Activated CD4-positive, alpha-beta memory T cell treated with anti-CD3 and anti-CD28 coated beads for 36 hours (primary cell): ENCODE data around the gene GTF3C1. TPM values are rescaled to one million over a fixed set of nuclear protein-coding genes. Genes with fewer than 3 reads are reported as not detected.

Source experiments
- CTCF ChIA-PET: fragments of 350-600 bp; sonication (Branson Sonifier 250); formaldehyde crosslinking; loops from one replicate; lab custom pipeline; 2021; ENCODE audit warnings: antibody characterized with exemption, inconsistent platforms; lab: Charles Lee
- POLR2A ChIA-PET: fragments of 350-600 bp; sonication (Branson Sonifier 250); formaldehyde crosslinking; loops from one replicate; lab custom pipeline; 2021; ENCODE audit warnings: antibody characterized with exemption; lab: Charles Lee
- DNase-seq: peaks from one replicate; pipeline ENCODE4 v3.0.0-alpha.2; 2020
- H3K27ac Mint-ChIP-seq: one replicate; pipeline ENCODE4 v1.8.0; 2021; ENCODE audit warnings: mixed read lengths
- H3K27me3 Mint-ChIP-seq: one replicate; pipeline ENCODE4 v1.8.0; 2021; ENCODE audit warnings: mixed read lengths
- H3K36me3 Mint-ChIP-seq: one replicate; pipeline ENCODE4 v1.8.0; 2021; ENCODE audit warnings: mixed read lengths
- H3K4me1 Mint-ChIP-seq: one replicate; pipeline ENCODE4 v1.8.0; 2021; ENCODE audit warnings: low read depth, mixed read lengths
- H3K4me3 Mint-ChIP-seq: one replicate; pipeline ENCODE4 v1.8.0; 2021; ENCODE audit warnings: mild to moderate bottlenecking, mixed read lengths
- H3K9me3 Mint-ChIP-seq: one replicate; pipeline ENCODE4 v1.8.0; 2021; ENCODE audit warnings: mixed read lengths
- intact Hi-C: fragments of 100-400 bp; cut with micrococcal nuclease; formaldehyde crosslinking; loops from one replicate; pipeline ENCODE4 v1.15.1; 2023
- total RNA-seq, 2 experiments: library from RNA; stranded (reverse); gene quantifications; one replicate each; pipeline ENCODE4 v1.2.3, GENCODE V29; 2021

Gene GTF3C1
- total RNA-seq, 2 experiments from 2014 or later = 50.6 to 52.9 TPM

DNA sequence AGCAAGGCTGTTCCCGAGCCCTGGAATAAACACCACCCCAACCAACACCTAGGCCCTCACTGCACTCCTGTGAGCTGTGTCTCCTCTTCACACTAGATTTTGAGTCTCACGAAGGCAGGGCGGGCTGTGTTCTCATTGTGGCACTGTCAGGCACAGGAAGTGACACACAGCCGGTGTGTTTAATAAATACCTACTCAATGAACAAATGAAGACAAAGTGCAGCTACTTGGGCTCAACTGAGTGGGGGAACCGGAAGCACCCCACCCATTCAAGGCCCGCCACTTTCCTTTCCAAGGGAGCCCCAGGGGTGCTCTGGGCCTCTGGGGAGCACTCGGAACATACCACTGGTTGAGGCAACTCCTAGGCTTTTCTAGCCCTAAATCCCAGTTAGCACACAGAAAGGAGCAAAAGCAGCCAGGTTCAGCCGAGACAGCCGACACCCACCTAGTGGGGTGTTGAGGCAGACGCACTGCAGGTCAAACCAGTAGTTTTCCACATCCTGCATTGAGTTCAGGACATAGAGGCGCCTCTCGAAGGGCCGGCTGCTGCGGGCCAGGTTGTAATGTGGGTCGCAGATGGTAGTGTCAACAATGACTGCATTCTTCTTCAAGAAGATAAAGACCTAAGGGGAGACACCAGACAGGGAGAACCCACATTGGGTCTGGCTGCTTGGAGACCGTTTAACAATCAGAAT lies 57.7 kb downstream of the GTF3C1 start:
- intact Hi-C loops = no loop called here
- Mint-ChIP-seq H3K4me3 (no peak overlapping the region), H3K36me3 (peaks cover 33% of the 10 kb centered on the region), H3K9me3 (no peaks in the 10 kb centered on the region), H3K4me1 (no peaks in the 10 kb centered on the region), H3K27me3 (no peaks in the 10 kb centered on the region), H3K27ac (no peak overlapping the region)
- DNase-seq = no peak
- POLR2A ChIA-PET = no interaction called here
- CTCF ChIA-PET = no interaction called here

- ChIA-PET CTCF (no interaction called here), POLR2A (no interaction called here)
- no peak overlapping the region for H3K27ac Mint-ChIP-seq
- H3K4me1 Mint-ChIP-seq = no peaks in the 10 kb centered on the region
- H3K27me3 Mint-ChIP-seq = no peaks in the 10 kb centered on the region
- intact Hi-C loops = no loop called here
- no peaks in the 10 kb centered on the region for H3K9me3 Mint-ChIP-seq
- DNase-seq = no peak
- peaks cover 42% of the 10 kb centered on the region for H3K36me3 Mint-ChIP-seq
- H3K4me3 Mint-ChIP-seq = no peak overlapping the region
Measured at GRCh38 chr16:27489906-27490305, 59.8 kb downstream of the GTF3C1 start.

DNA sequence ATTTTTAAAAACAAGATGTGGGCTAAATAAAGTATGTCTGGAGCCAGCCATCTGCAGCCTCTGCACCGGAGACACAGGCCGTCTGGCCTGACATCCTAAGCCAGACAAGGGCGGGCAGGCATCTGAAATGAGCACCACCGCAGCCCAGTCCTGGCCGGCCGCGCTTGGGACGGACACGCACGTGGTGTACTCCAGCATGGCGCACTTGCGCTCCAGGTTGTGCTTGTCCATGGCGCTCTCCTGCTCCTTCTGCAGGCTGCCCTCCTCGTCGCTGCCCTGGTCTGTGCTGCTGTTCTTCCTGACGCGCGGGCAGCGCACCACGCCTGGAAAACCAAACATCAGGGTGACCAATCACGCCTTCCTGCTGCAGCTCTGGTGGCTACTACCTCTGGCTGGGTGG lies 60.3 kb downstream of the GTF3C1 start:
- POLR2A ChIA-PET = no interaction called here
- Mint-ChIP-seq H3K27me3 (no peaks in the 10 kb centered on the region), H3K9me3 (no peaks in the 10 kb centered on the region), H3K27ac (no peak overlapping the region), H3K4me3 (no peak overlapping the region), H3K4me1 (no peaks in the 10 kb centered on the region), H3K36me3 (peaks cover 38% of the 10 kb centered on the region)
- CTCF ChIA-PET = no interaction called here
- intact Hi-C loops = no loop called here
- DNase-seq = no peak

GRCh38 chr16:27486760-27487159 lies 63.0 kb downstream of the GTF3C1 start:
- intact Hi-C loops = no loop called here
- no peaks in the 10 kb centered on the region for H3K27me3 Mint-ChIP-seq
- no peaks in the 10 kb centered on the region for H3K9me3 Mint-ChIP-seq
- H3K4me1 Mint-ChIP-seq = no peaks in the 10 kb centered on the region
- no peak for DNase-seq
- no peak overlapping the region for H3K27ac Mint-ChIP-seq
- H3K36me3 Mint-ChIP-seq = peaks cover 39% of the 10 kb centered on the region
- ChIA-PET POLR2A (no interaction called here), CTCF (no interaction called here)
- H3K4me3 Mint-ChIP-seq = no peak overlapping the region

- ChIA-PET POLR2A (no interaction called here), CTCF (no interaction called here)
- Mint-ChIP-seq H3K27ac (no peak overlapping the region), H3K4me3 (no peak overlapping the region), H3K9me3 (no peaks in the 10 kb centered on the region), H3K4me1 (no peaks in the 10 kb centered on the region), H3K36me3 (peaks cover 42% of the 10 kb centered on the region), H3K27me3 (no peaks in the 10 kb centered on the region)
- no peak for DNase-seq
- intact Hi-C loops = no loop called here
Measured at GRCh38 chr16:27486344-27486743, 63.4 kb downstream of the GTF3C1 start.

GRCh38 chr16:27485811-27486210 lies 63.9 kb downstream of the GTF3C1 start:
- ChIA-PET POLR2A (no interaction called here), CTCF (no interaction called here)
- H3K36me3 Mint-ChIP-seq = peaks cover 39% of the 10 kb centered on the region
- no peaks in the 10 kb centered on the region for H3K27me3 Mint-ChIP-seq
- DNase-seq = no peak
- no peak overlapping the region for H3K27ac Mint-ChIP-seq
- intact Hi-C loops = no loop called here
- no peaks in the 10 kb centered on the region for H3K9me3 Mint-ChIP-seq
- no peaks in the 10 kb centered on the region for H3K4me1 Mint-ChIP-seq
- no peak overlapping the region for H3K4me3 Mint-ChIP-seq

GRCh38 chr16:27485126-27485525 lies 64.6 kb downstream of the GTF3C1 start:
- Mint-ChIP-seq H3K4me3 (no peak overlapping the region), H3K27me3 (no peaks in the 10 kb centered on the region), H3K36me3 (peaks cover 41% of the 10 kb centered on the region), H3K9me3 (no peaks in the 10 kb centered on the region), H3K4me1 (no peaks in the 10 kb centered on the region), H3K27ac (no peak overlapping the region)
- intact Hi-C loops = no loop called here
- no peak for DNase-seq
- ChIA-PET CTCF (no interaction called here), POLR2A (no interaction called here)

- Mint-ChIP-seq H3K36me3 (peaks cover 37% of the 10 kb centered on the region), H3K4me3 (no peak overlapping the region)
- no peak for DNase-seq
Measured at GRCh38 chr16:27483624-27484023, 66.1 kb downstream of the GTF3C1 start.

DNA sequence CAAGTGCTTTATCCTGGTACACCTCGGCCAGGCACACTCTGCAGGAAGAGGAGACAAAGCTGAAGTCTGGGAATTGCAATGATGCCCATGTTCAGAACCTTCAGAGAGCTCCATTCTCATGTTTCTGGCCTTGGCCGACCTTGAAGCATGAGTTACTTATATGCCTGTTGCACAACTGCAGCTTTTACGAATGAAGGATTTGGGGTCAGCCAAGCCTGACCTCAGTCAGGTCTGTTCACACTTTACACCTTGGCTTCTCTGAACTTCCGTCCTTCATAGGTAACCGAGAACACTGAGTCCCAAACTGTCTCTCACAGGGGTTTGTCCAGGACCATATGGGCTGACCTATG lies 66.7 kb downstream of the GTF3C1 start:
- Mint-ChIP-seq H3K9me3 (no peaks in the 10 kb centered on the region), H3K36me3 (peaks cover 38% of the 10 kb centered on the region), H3K4me1 (no peaks in the 10 kb centered on the region), H3K27ac (no peak overlapping the region), H3K27me3 (no peaks in the 10 kb centered on the region), H3K4me3 (no peak overlapping the region)
- no peak for DNase-seq
- intact Hi-C loops = no loop called here
- ChIA-PET POLR2A (no interaction called here), CTCF (no interaction called here)

More at GRCh38 chr16:27483624-27484023, 66.1 kb downstream of the GTF3C1 start:
- ChIA-PET POLR2A (no interaction called here), CTCF (no interaction called here)
- no peaks in the 10 kb centered on the region for H3K9me3 Mint-ChIP-seq
- H3K27ac Mint-ChIP-seq = no peak overlapping the region
- intact Hi-C loops = no loop called here
- H3K4me1 Mint-ChIP-seq = no peaks in the 10 kb centered on the region
- H3K27me3 Mint-ChIP-seq = no peaks in the 10 kb centered on the region

GRCh38 chr16:27482397-27483087 lies 67.2 kb downstream of the GTF3C1 start:
- Mint-ChIP-seq H3K9me3 (no peaks in the 10 kb centered on the region), H3K4me1 (no peaks in the 10 kb centered on the region), H3K4me3 (no peak overlapping the region), H3K27me3 (no peaks in the 10 kb centered on the region), H3K27ac (no peak overlapping the region), H3K36me3 (peaks cover 37% of the 10 kb centered on the region)
- ChIA-PET CTCF (no interaction called here), POLR2A (no interaction called here)
- intact Hi-C loops = no loop called here
- no peak for DNase-seq

- ChIA-PET POLR2A (no interaction called here), CTCF (no interaction called here)
- no peaks in the 10 kb centered on the region for H3K27me3 Mint-ChIP-seq
- no peaks in the 10 kb centered on the region for H3K9me3 Mint-ChIP-seq
- no peak overlapping the region for H3K27ac Mint-ChIP-seq
- H3K36me3 Mint-ChIP-seq = peaks cover 32% of the 10 kb centered on the region
- no peaks in the 10 kb centered on the region for H3K4me1 Mint-ChIP-seq
- DNase-seq = no peak
- intact Hi-C loops = no loop called here
- H3K4me3 Mint-ChIP-seq = no peak overlapping the region
Measured at GRCh38 chr16:27481282-27481934, 68.3 kb downstream of the GTF3C1 start.

GRCh38 chr16:27480761-27481160 lies 69.0 kb downstream of the GTF3C1 start:
- DNase-seq = no peak
- POLR2A ChIA-PET = no interaction called here
- no peaks in the 10 kb centered on the region for H3K9me3 Mint-ChIP-seq
- intact Hi-C loops = no loop called here
- H3K27me3 Mint-ChIP-seq = no peaks in the 10 kb centered on the region
- H3K36me3 Mint-ChIP-seq = peaks cover 35% of the 10 kb centered on the region
- CTCF ChIA-PET = no interaction called here
- no peak overlapping the region for H3K27ac Mint-ChIP-seq
- no peak overlapping the region for H3K4me3 Mint-ChIP-seq
- no peaks in the 10 kb centered on the region for H3K4me1 Mint-ChIP-seq

GRCh38 chr16:27476240-27476639 lies 73.5 kb downstream of the GTF3C1 start:
- CTCF ChIA-PET = no interaction called here
- no peak overlapping the region for H3K4me3 Mint-ChIP-seq
- peaks cover 25% of the 10 kb centered on the region for H3K36me3 Mint-ChIP-seq
- no peak for DNase-seq
- H3K27ac Mint-ChIP-seq = no peak overlapping the region
- no peaks in the 10 kb centered on the region for H3K9me3 Mint-ChIP-seq
- intact Hi-C loops = no loop called here
- H3K27me3 Mint-ChIP-seq = no peaks in the 10 kb centered on the region
- H3K4me1 Mint-ChIP-seq = no peaks in the 10 kb centered on the region
- POLR2A ChIA-PET = no interaction called here
